22Rv1 (cell line): ENCODE measurements around the gene SLC17A5.

Experiments used
- CTCF ChIP-seq: fragments of 450-650 bp; IDR thresholded peaks from 2 replicates; pipeline ENCODE4 v1.5.1; 2017; ENCODE audit warnings: mild to moderate bottlenecking
- ZFX ChIP-seq: fragments of 450-650 bp; IDR thresholded peaks from 2 replicates; pipeline ENCODE4 v1.6.1; 2017; ENCODE audit warnings: antibody characterized with exemption, borderline replicate concordance

GRCh38 chr6:73669005-73669404, 15.2 kb upstream of the SLC17A5 start:
- no peak for TF ChIP-seq CTCF
- TF ChIP-seq ZFX = no peak
